Activated naive CD8-positive, alpha-beta T cell treated with anti-CD3 and anti-CD28 coated beads for 36 hours (primary cell): Measurements from ENCODE around the gene CYP11A1. TPM values are rescaled to one million over a fixed set of nuclear protein-coding genes. Genes with fewer than 3 reads are reported as not detected.
"Not testable (repeated sequence)": the region's sequence is repeated elsewhere in the genome, so short reads cannot be mapped to it uniquely, and the experiment has no call there.

Experiments used
- DNase-seq: peaks from one replicate; pipeline ENCODE4 v3.0.0; 2021
- H3K27ac Mint-ChIP-seq: one replicate; pipeline ENCODE4 v1.8.0; 2022; ENCODE audit warnings: mild to moderate bottlenecking, moderate library complexity, mixed read lengths
- H3K27me3 Mint-ChIP-seq: one replicate; pipeline ENCODE4 v1.8.0; 2022; ENCODE audit warnings: mild to moderate bottlenecking, mixed read lengths
- H3K36me3 Mint-ChIP-seq: one replicate; pipeline ENCODE4 v1.8.0; 2021; ENCODE audit warnings: mild to moderate bottlenecking, mixed read lengths
- H3K4me1 Mint-ChIP-seq: one replicate; pipeline ENCODE4 v1.8.0; 2021; ENCODE audit warnings: mixed read lengths
- H3K4me3 Mint-ChIP-seq: one replicate; pipeline ENCODE4 v1.8.0; 2022; ENCODE audit warnings: mild to moderate bottlenecking, moderate library complexity, mixed read lengths
- H3K9me3 Mint-ChIP-seq: one replicate; pipeline ENCODE4 v1.8.0; 2022; ENCODE audit warnings: mixed read lengths
- total RNA-seq, 2 experiments: library from RNA; stranded (reverse); gene quantifications; one replicate each; pipeline ENCODE4 v1.2.3, GENCODE V29; 2021

Gene CYP11A1
- total RNA-seq, 2 experiments from 2014 or later, result 0.30 to 0.31 TPM

DNA sequence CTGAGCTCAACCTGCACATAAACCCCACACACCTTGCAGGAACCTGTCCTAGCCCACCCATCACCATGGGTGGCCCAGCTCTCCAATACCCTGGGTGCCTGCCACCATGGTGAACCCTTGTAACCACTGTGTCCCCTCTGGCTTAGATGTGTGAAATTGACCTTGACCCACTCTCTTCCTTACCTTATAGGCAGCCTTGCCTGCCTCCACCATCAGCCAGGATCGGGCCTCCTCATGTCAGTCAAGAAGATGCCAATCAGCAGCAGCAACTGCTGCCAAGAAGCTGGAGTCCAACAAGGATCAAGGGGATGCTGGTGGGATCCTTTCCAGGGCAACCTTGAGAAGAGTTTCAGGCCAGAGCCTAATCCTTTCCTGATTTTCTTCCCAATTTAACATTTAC lies 8.8 kb upstream of the CYP11A1 start:
- peaks cover 54% of the 10 kb centered on the region for H3K4me1 Mint-ChIP-seq
- no peaks in the 10 kb centered on the region for H3K9me3 Mint-ChIP-seq
- no peak overlapping the region for H3K27ac Mint-ChIP-seq
- DNase-seq, result no peak
- H3K4me3 Mint-ChIP-seq, result no peak overlapping the region
- no peaks in the 10 kb centered on the region for H3K36me3 Mint-ChIP-seq
- no peaks in the 10 kb centered on the region for H3K27me3 Mint-ChIP-seq

GRCh38 chr15:74375303-74375693 lies 7.9 kb upstream of the CYP11A1 start:
- no peaks in the 10 kb centered on the region for H3K9me3 Mint-ChIP-seq

GRCh38 chr15:74374648-74375302 lies 7.3 kb upstream of the CYP11A1 start:
- no peaks in the 10 kb centered on the region for H3K9me3 Mint-ChIP-seq
- H3K27me3 Mint-ChIP-seq, result no peaks in the 10 kb centered on the region
- peak overlapping the region; percentile 78 for H3K4me3 Mint-ChIP-seq
- no peak for DNase-seq
- H3K36me3 Mint-ChIP-seq, result no peaks in the 10 kb centered on the region
- H3K27ac Mint-ChIP-seq, result peak overlapping the region; percentile 23
- H3K4me1 Mint-ChIP-seq, result peaks cover 50% of the 10 kb centered on the region

More at GRCh38 chr15:74375303-74375693, 7.9 kb upstream of the CYP11A1 start:
- no peaks in the 10 kb centered on the region for H3K36me3 Mint-ChIP-seq
- peak overlapping the region; percentile 78 for H3K4me3 Mint-ChIP-seq
- H3K27me3 Mint-ChIP-seq, result no peaks in the 10 kb centered on the region
- peaks cover 50% of the 10 kb centered on the region for H3K4me1 Mint-ChIP-seq
- peak overlapping the region; percentile 11 for H3K27ac Mint-ChIP-seq
- DNase-seq, result peak; percentile 82

DNA sequence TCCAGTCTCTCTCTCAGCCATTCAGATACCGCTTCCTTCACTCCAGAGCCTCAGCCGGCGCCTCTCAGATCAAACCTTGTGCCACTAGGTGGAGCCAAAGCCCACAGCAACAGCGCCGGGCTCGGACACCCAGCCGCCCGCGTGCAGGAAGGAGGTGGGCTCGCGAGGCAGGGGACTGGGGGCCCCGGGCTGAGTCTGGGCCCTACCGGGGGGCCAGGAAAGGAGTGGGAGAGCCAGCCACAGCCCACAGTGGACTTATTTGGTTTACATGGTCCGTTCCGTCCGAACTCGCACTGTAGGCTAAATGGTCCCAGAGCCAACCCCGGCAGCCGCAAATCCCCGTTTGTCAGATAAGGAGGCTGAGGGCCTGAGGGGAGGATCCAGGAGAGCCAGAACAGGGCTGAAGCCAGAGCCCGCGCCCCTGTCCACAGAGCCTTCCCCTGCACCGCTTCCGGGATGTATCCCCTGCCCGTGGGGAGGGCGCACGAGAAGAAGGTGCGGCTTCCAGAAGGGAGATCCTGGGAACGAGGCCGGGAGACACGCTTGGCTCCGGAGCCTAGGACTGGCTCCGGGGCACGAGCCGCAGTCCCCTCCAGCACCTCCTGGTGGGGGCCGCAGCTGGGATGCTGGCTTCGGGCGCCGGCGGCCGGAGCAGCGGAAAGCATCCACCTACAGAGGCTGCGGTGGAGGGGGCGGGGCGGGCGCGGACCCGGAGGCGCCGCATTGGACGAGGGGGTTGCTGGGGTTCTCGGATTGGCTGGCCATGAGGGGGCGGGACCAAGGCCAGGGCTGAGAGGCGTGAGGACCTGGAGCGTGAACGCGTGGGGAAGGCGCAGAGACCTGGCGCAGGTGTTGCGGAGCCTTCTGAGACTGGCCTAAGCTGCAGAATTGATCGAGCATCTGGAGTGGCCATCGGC lies 6.5 kb upstream of the CYP11A1 start:
- Mint-ChIP-seq H3K9me3 (no peaks in the 10 kb centered on the region), H3K27ac (peak overlapping the region; percentile 80)

GRCh38 chr15:74373056-74373650 lies 5.7 kb upstream of the CYP11A1 start:
- H3K4me1 Mint-ChIP-seq, result peaks cover 34% of the 10 kb centered on the region
- H3K4me3 Mint-ChIP-seq, result peak overlapping the region; percentile 78
- peaks cover 14% of the 10 kb centered on the region for H3K27me3 Mint-ChIP-seq
- H3K9me3 Mint-ChIP-seq, result no peaks in the 10 kb centered on the region
- no peak overlapping the region for H3K27ac Mint-ChIP-seq
- no peaks in the 10 kb centered on the region for H3K36me3 Mint-ChIP-seq
- no peak for DNase-seq

More for the DNA sequence above, 6.5 kb upstream of the CYP11A1 start:
- Mint-ChIP-seq H3K27me3 (peaks cover 6% of the 10 kb centered on the region), H3K4me3 (peak overlapping the region; percentile 78), H3K36me3 (no peaks in the 10 kb centered on the region), H3K4me1 (peaks cover 42% of the 10 kb centered on the region)
- DNase-seq, result peak; percentile 94

- Mint-ChIP-seq H3K9me3 (no peaks in the 10 kb centered on the region), H3K36me3 (no peaks in the 10 kb centered on the region), H3K4me1 (peaks cover 17% of the 10 kb centered on the region), H3K27ac (no peak overlapping the region), H3K4me3 (no peak overlapping the region), H3K27me3 (peaks cover 32% of the 10 kb centered on the region)
- DNase-seq, result no peak
Observed at GRCh38 chr15:74370471-74370870, 3.0 kb upstream of the CYP11A1 start.

- peaks cover 12% of the 10 kb centered on the region for H3K4me1 Mint-ChIP-seq
- no peak for DNase-seq
- H3K27ac Mint-ChIP-seq, result no peak overlapping the region
- H3K27me3 Mint-ChIP-seq, result peaks cover 39% of the 10 kb centered on the region
- no peak overlapping the region for H3K4me3 Mint-ChIP-seq
- H3K36me3 Mint-ChIP-seq, result no peaks in the 10 kb centered on the region
- H3K9me3 Mint-ChIP-seq, result no peaks in the 10 kb centered on the region
Observed at GRCh38 chr15:74369756-74370155, 2.3 kb upstream of the CYP11A1 start.

- H3K27me3 Mint-ChIP-seq, result peaks cover 43% of the 10 kb centered on the region
- DNase-seq, result no peak
- H3K4me1 Mint-ChIP-seq, result peaks cover 7% of the 10 kb centered on the region
- H3K27ac Mint-ChIP-seq, result no peak overlapping the region
- H3K9me3 Mint-ChIP-seq, result no peaks in the 10 kb centered on the region
- H3K4me3 Mint-ChIP-seq, result no peak overlapping the region
- no peaks in the 10 kb centered on the region for H3K36me3 Mint-ChIP-seq
Observed at GRCh38 chr15:74369084-74369745, 1.8 kb upstream of the CYP11A1 start.

DNA sequence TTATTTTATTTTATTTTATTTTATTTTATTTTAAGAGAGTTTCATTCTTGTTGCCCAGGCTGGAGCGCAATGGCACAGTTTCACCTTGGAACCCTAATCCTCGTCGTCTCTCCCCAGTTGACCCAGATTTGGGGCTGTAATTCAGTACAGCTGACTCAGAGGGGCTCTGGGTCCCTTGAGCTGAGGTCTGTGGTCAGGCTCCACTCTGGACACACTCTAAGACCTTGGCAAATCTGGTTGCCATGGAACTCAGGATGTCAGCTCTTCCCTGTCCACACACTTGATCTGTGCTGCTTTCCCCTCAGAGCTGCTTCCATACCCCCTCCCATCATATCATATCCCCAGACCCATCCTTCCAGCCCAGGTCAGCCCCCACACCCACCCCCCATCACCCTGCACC lies 675 bp upstream of the CYP11A1 start:
- DNase-seq, result no peak
- peaks cover 3% of the 10 kb centered on the region for H3K4me1 Mint-ChIP-seq
- no peaks in the 10 kb centered on the region for H3K36me3 Mint-ChIP-seq
- no peak overlapping the region for H3K27ac Mint-ChIP-seq
- peaks cover 43% of the 10 kb centered on the region for H3K27me3 Mint-ChIP-seq
- H3K9me3 Mint-ChIP-seq, result no peaks in the 10 kb centered on the region
- H3K4me3 Mint-ChIP-seq, result no peak overlapping the region

DNA sequence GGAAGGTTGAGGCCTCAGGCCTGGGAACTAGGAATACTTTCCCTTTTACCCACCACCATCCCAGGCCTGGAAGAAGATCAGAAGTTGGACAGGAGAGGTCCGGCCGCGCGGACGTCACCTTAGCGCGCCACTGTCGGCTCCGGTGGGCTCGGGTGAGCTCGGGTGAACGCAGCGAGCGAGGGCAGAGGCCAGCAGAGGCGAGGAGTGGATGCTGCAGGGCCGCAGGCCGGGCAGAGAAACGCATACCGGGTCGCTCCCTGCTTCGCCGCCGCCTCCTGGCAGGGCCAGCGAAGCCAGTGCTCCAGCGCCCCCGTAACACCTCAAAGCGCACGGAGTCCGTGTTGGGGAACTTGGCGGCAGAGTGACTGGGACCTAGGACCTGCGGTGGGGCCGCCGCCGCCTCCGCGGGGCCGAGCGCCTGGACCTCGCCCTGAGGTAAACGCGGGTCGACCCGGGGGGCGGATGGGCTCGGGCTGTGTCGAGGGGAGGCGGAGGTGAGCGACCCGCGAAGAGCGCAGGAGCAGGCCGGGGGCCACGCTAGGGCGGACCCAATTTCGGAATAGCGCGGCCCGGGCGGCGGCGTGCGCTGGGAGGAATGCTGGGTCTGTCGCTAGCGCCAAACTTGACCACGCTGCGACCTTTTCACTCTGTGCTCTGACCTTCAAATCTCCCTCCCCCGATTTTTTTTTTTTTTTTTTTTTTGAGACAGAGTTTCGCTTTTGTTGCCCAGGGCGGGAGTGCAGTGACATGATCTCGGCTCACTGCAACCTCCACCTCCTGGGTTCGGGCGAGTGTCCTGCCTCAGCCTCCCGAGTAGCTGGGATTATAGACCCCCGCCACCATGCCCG lies 1.6 kb downstream of the CYP11A1 start:
- H3K4me3 Mint-ChIP-seq, result peak overlapping the region; percentile 62
- peaks cover 43% of the 10 kb centered on the region for H3K27me3 Mint-ChIP-seq
- DNase-seq, result peak; percentile 49
- no peaks in the 10 kb centered on the region for H3K9me3 Mint-ChIP-seq
- H3K4me1 Mint-ChIP-seq, result peaks cover 3% of the 10 kb centered on the region
- H3K27ac Mint-ChIP-seq, result no peak overlapping the region
- H3K36me3 Mint-ChIP-seq, result no peaks in the 10 kb centered on the region

- H3K4me3 Mint-ChIP-seq, result peak overlapping the region; percentile 62
- H3K4me1 Mint-ChIP-seq, result peaks cover 3% of the 10 kb centered on the region
- no peaks in the 10 kb centered on the region for H3K36me3 Mint-ChIP-seq
Observed at GRCh38 chr15:74364936-74365597, 2.4 kb downstream of the CYP11A1 start.

DNA sequence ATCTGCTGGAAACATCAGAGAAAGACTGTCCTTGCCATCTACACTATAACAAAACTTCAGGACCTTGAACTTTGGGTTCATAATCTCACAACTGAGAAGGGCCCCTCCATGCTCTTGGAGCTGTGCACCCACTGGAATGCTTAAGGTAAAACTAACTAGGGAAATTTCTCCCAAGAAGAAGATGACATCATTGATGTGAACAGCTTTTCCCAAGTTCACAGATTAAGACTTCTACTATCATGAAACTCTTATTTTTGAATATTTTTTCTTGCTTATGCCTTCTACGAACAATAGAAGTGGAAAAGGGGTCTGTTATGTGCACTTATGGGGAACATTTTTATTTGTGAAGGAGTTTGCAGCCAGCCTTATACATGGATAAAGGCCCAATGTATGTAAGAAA lies 5.0 kb downstream of the CYP11A1 start:
- Mint-ChIP-seq H3K4me3 (no peak overlapping the region), H3K9me3 (no peaks in the 10 kb centered on the region), H3K27ac (no peak overlapping the region), H3K4me1 (peaks cover 3% of the 10 kb centered on the region), H3K27me3 (peaks cover 28% of the 10 kb centered on the region), H3K36me3 (no peaks in the 10 kb centered on the region)
- no peak for DNase-seq

More at GRCh38 chr15:74364936-74365597, 2.4 kb downstream of the CYP11A1 start:
- Mint-ChIP-seq H3K27me3 (peaks cover 43% of the 10 kb centered on the region), H3K9me3 (no peaks in the 10 kb centered on the region), H3K27ac (no peak overlapping the region)
- DNase-seq, result no peak

DNA sequence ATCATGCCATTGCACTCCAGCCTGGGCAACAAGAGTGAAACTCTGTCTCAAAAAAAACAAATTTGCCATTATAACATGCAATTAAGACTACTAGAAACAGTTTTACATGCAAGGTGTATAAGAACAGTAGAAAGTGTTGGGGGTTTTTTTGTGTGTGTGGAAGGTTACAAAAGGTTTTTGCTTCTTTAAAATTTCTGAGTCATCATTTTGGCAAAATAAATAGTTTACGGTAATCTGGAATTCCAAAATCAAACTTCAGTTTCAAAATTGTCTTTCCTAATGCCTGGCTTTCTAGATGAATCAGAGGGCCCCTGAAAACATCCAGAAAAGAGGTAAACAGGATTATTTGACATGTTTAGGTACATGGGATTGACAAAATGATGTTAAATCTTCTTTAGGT lies 6.6 kb downstream of the CYP11A1 start:
- peaks cover 13% of the 10 kb centered on the region for H3K27me3 Mint-ChIP-seq
- not testable (repeated sequence) for H3K4me1 Mint-ChIP-seq, DNase-seq, H3K27ac Mint-ChIP-seq, H3K9me3 Mint-ChIP-seq, H3K4me3 Mint-ChIP-seq, H3K36me3 Mint-ChIP-seq

DNA sequence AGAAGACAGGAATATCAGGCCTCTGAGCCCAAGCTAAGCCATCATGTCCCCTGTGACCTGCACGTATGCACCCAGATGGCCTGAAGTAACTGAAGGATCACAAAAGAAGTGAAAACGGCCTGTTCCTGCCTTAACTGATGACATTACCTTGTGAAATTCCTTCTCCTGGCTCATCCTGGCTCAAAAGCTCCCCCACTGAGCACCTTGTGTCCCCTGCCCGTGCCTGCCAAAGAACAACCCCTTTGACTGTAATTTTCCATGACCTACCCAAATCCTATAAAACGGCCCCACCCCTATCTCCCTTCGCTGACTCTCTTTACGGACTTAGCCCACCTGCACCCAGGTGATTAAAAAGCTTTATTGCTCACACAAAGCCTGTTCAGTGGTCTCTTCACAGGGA lies 8.1 kb downstream of the CYP11A1 start:
- not testable (repeated sequence) for H3K36me3 Mint-ChIP-seq

More for the DNA sequence above, 8.1 kb downstream of the CYP11A1 start:
- H3K27ac Mint-ChIP-seq, DNase-seq, H3K9me3 Mint-ChIP-seq, H3K4me1 Mint-ChIP-seq, H3K4me3 Mint-ChIP-seq: not testable (repeated sequence)
- peaks cover 12% of the 10 kb centered on the region for H3K27me3 Mint-ChIP-seq
